Measurements from ENCODE around the gene CASR.

- TF ChIP-seq, protein P1, sequence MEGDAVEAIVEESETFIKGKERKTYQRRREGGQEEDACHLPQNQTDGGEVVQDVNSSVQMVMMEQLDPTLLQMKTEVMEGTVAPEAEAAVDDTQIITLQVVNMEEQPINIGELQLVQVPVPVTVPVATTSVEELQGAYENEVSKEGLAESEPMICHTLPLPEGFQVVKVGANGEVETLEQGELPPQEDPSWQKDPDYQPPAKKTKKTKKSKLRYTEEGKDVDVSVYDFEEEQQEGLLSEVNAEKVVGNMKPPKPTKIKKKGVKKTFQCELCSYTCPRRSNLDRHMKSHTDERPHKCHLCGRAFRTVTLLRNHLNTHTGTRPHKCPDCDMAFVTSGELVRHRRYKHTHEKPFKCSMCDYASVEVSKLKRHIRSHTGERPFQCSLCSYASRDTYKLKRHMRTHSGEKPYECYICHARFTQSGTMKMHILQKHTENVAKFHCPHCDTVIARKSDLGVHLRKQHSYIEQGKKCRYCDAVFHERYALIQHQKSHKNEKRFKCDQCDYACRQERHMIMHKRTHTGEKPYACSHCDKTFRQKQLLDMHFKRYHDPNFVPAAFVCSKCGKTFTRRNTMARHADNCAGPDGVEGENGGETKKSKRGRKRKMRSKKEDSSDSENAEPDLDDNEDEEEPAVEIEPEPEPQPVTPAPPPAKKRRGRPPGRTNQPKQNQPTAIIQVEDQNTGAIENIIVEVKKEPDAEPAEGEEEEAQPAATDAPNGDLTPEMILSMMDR (IDR thresholded peaks at IDR 0.05), result no peak
- TF ChIP-seq POLR2AphosphoS5 (IDR thresholded peaks at IDR 0.05), result no peak
- TF ChIP-seq POLR2A (IDR thresholded peaks at IDR 0.05), result no peak
Measured at GRCh38 chr3:122213650-122214049, 30.2 kb downstream of the CASR start.

All from transverse colon (tissue), 4 donors.